ENCODE data around the gene FKBP2. TPM values are rescaled to one million over a fixed set of nuclear protein-coding genes. Genes with fewer than 3 reads are reported as not detected.

FKBP2 gene
- polyA plus RNA-seq, 3 donors from 2014 or later = 110 to 142 (median 130) TPM

DNA sequence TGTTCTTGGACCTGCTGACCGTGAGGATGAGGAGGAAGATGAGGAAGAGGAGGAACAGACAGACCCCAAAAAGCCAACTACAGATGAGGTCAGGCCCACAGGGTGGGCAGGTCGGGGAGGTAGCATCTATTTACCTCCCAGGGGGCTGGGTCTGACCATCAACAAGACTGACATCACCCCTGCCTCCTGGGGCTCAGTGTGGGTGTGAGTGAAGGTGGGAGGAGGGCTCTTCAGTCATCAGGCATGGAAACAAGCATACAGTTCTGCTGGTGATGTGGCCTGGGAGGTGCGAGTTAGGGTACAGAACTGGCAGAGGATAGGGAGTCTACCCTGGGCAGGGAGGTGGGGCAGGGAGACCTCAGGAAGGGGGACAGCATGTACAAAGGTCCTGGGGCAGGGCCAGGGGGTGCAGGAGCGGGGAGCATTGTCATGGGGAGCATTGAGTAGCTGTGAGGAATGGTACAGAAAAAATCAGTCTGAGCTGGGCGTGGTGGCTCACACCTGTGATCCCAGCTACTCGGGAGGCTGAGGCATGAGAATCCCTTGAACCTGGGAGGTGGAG, 19.3 kb downstream of the FKBP2 start:
- Mint-ChIP-seq H3K27ac (peak overlapping the region in 2 of 6 donors; percentile 24 to 29), H3K4me1 (peaks cover 0 to 4% of the 10 kb centered on the region in 2 donors), H3K4me3 (no peak overlapping the region), H3K27me3 (ENCODE audit: low read depth in 3 of 3) (peaks cover 0 to 5% (median 4%) of the 10 kb centered on the region in 3 donors), H3K36me3 (peaks cover 0 to 9% (median 4%) of the 10 kb centered on the region in 3 donors), H3K9me3 (no peaks in the 10 kb centered on the region)
- DNase-seq = no peak

DNA sequence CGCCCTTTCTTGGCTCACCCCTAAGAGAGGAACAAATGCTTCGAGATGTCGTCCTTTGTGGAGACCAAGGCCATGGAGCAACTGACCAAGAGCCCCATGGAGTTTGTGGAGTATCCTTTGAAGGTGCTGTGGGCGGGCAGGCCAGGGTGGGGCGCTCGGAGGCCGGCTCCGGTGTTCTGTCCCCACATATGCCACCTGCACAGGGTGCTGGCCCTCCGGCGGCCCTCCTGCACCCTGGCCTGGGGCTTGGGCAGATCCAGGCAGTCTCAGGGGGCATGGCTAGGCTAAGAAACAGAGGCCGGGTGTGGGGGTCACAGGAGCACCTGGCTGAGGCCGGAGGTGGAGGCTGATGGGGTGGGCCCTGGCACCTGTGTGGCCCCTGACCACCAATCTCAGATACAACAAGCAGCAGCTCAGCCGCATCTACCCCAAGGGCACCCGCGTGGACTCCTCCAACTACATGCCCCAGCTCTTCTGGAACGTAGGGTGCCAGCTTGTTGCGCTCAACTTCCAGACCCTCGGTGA, 20.7 kb downstream of the FKBP2 start:
- DNase-seq = no peak
- no peak overlapping the region for H3K27ac Mint-ChIP-seq
- H3K4me3 Mint-ChIP-seq = no peak overlapping the region
- H3K9me3 Mint-ChIP-seq = no peaks in the 10 kb centered on the region
- H3K4me1 Mint-ChIP-seq = peaks cover 0 to 4% of the 10 kb centered on the region in 2 donors
- H3K27me3 Mint-ChIP-seq (ENCODE audit: low read depth in 3 of 3) = peaks cover 0 to 5% (median 5%) of the 10 kb centered on the region in 3 donors
- H3K36me3 Mint-ChIP-seq = peaks cover 0 to 9% (median 4%) of the 10 kb centered on the region in 3 donors

DNA sequence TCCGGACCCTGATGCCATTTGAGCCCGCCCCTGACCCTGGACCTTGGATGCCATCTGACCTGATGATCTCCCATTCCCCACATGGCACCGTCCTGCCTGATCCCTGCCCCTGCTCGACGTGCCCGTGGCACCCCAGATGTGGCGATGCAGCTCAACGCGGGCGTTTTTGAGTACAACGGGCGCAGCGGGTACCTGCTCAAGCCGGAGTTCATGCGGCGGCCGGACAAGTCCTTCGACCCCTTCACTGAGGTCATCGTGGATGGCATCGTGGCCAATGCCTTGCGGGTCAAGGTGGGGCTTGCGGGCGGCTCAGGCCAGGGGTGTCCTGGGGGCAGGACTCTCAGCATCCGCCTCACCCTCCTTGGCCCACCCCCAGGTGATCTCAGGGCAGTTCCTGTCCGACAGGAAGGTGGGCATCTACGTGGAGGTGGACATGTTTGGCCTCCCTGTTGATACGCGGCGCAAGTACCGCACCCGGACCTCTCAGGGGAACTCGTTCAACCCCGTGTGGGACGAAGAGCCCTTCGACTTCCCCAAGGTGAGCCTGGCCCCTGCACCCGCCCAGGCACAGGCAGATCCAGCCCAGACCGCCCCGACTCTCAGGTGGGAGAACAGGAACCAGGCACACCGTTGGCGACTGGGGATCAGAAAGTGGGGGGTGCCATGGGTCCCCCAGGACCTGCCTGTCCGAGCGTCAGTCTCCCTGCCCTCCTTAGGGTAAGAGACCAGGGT, 21.5 kb downstream of the FKBP2 start:
- peaks cover 0 to 5% (median 5%) of the 10 kb centered on the region in 3 donors for H3K27me3 Mint-ChIP-seq (ENCODE audit: low read depth in 3 of 3)
- peaks cover 0 to 9% (median 4%) of the 10 kb centered on the region in 3 donors for H3K36me3 Mint-ChIP-seq
- H3K9me3 Mint-ChIP-seq = no peaks in the 10 kb centered on the region
- no peak overlapping the region for H3K4me3 Mint-ChIP-seq
- peaks cover under 1 to 4% of the 10 kb centered on the region in 2 donors for H3K4me1 Mint-ChIP-seq
- DNase-seq = no peak
- H3K27ac Mint-ChIP-seq = peak overlapping the region in 1 of 6 donors; percentile 55

DNA sequence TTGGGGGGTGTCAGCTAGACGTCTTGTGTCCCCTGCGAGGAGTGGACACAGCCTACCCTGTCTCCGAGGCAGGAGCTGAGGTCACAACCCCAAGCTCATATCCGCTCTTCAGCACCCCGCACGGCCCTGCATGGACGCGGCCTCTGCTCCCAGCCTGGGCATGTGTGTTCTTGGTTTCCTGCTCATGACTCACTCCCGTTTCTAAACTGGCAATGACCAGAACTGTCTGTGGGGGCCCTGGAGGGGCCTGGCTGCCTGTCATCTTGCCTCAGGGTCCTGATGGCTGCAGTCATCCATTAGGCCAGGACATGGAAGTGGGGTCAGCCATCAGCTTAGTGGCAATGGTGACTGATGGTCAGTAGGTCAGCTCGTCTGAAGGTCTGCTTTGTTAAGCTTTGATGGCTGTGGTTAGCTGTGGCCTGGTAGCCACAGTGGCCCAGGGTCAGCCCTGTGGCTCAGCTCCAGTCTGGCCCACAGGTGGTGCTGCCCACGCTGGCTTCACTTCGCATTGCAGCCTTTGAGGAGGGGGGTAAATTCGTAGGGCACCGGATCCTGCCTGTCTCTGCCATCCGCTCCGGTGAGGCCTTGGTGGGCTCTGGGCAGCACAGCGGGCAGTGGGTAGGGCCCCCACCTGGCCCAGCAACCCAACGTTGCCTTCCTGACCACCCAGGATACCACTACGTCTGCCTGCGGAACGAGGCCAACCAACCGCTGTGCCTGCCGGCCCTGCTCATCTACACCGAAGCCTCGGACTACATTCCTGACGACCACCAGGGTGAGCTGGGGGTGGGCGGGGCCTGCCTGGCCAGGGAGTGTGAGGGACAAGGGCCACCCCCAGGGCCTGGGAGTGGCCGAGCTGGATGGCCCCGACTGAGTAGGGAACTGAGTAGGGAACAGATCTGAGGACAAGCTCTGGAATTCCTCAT, 22.4 kb downstream of the FKBP2 start:
- H3K36me3 Mint-ChIP-seq = peaks cover 0 to 9% (median 4%) of the 10 kb centered on the region in 3 donors
- H3K27ac Mint-ChIP-seq = no peak overlapping the region
- no peaks in the 10 kb centered on the region for H3K9me3 Mint-ChIP-seq
- peaks cover 9 to 12% of the 10 kb centered on the region in 2 donors for H3K4me1 Mint-ChIP-seq
- H3K27me3 Mint-ChIP-seq (ENCODE audit: low read depth in 3 of 3) = peaks cover 0 to 7% (median 5%) of the 10 kb centered on the region in 3 donors
- no peak for DNase-seq
- no peak overlapping the region for H3K4me3 Mint-ChIP-seq

GRCh38 chr11:64263947-64264317, 23.0 kb downstream of the FKBP2 start:
- H3K27ac Mint-ChIP-seq = no peak overlapping the region
- H3K4me3 Mint-ChIP-seq = no peak overlapping the region
- peaks cover 16 to 18% of the 10 kb centered on the region in 2 donors for H3K4me1 Mint-ChIP-seq

DNA sequence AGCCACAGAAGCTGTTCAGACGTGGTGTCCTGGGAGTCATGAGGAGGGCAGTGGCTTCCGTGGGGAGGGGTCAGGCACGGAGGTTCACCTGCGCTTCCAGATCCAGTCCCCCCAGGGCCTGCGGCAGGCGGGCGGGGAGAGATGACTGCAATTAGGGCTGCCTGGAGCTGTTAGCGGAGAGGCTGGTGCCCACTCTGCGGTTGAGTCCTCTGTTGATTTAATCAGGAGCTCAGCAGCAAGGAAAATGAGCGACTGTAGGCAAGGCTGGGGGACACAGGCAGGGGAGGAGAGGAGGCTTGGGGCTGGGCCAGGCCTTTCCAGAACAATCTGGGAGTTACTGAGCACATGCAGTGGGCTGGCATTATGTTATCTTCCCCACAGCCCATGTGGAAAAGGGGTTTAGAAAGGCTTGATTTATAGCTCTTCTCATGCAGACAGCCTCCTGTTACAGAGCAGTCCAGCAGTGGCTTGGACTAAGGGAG, 23.5 kb downstream of the FKBP2 start:
- no peak overlapping the region for H3K4me3 Mint-ChIP-seq
- peak overlapping the region in 1 of 6 donors; percentile 7 for H3K27ac Mint-ChIP-seq

More at GRCh38 chr11:64263947-64264317, 23.0 kb downstream of the FKBP2 start:
- H3K9me3 Mint-ChIP-seq = no peaks in the 10 kb centered on the region
- H3K27me3 Mint-ChIP-seq (ENCODE audit: low read depth in 3 of 3) = peaks cover 0 to 10% (median 5%) of the 10 kb centered on the region in 3 donors
- H3K36me3 Mint-ChIP-seq = peaks cover 0 to 9% (median 4%) of the 10 kb centered on the region in 3 donors
- no peak for DNase-seq

GRCh38 chr11:64265176-64266160, 24.6 kb downstream of the FKBP2 start:
- DNase-seq = no peak
- H3K4me3 Mint-ChIP-seq = no peak overlapping the region
- peaks cover 23 to 25% of the 10 kb centered on the region in 2 donors for H3K4me1 Mint-ChIP-seq
- peaks cover 10 to 19% (median 10%) of the 10 kb centered on the region in 3 donors for H3K27me3 Mint-ChIP-seq (ENCODE audit: low read depth in 3 of 3)
- no peak overlapping the region for H3K27ac Mint-ChIP-seq
- peaks cover 0 to 3% (median 0%) of the 10 kb centered on the region in 3 donors for H3K36me3 Mint-ChIP-seq
- H3K9me3 Mint-ChIP-seq = no peaks in the 10 kb centered on the region

More for the DNA sequence above, 23.5 kb downstream of the FKBP2 start:
- Mint-ChIP-seq H3K4me1 (peaks cover 19% of the 10 kb centered on the region in 2 donors), H3K27me3 (ENCODE audit: low read depth in 3 of 3) (peaks cover 0 to 10% (median 2%) of the 10 kb centered on the region in 3 donors), H3K36me3 (peaks cover 0 to 7% (median 3%) of the 10 kb centered on the region in 3 donors), H3K9me3 (no peaks in the 10 kb centered on the region)
- DNase-seq = no peak

DNA sequence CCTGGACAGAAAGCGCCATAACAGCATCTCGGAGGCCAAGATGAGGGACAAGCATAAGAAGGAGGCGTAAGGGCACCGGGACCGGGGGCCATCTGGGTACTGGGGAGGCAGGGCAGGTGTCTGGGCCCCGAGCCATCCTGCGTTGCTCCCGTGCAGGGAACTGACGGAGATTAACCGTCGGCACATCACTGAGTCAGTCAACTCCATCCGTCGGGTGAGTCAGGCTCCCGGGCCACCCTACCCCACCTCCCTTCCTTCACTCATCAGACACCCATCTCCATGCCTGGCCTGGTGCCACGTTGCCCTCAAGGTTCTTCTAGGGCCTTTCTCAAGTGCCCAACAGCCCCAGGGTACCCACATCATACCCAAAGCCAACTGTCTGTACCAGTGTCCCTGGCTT, 25.4 kb downstream of the FKBP2 start:
- H3K36me3 Mint-ChIP-seq = peaks cover 0 to 3% (median 0%) of the 10 kb centered on the region in 3 donors
- DNase-seq = no peak
- peak overlapping the region in 2 of 6 donors; percentile 13 to 73 for H3K27ac Mint-ChIP-seq
- no peaks in the 10 kb centered on the region for H3K9me3 Mint-ChIP-seq
- H3K4me3 Mint-ChIP-seq = peak overlapping the region in 1 of 5 donors; percentile 12
- peaks cover 26 to 29% of the 10 kb centered on the region in 2 donors for H3K4me1 Mint-ChIP-seq
- H3K27me3 Mint-ChIP-seq (ENCODE audit: low read depth in 3 of 3) = peaks cover 17 to 28% (median 19%) of the 10 kb centered on the region in 3 donors

DNA sequence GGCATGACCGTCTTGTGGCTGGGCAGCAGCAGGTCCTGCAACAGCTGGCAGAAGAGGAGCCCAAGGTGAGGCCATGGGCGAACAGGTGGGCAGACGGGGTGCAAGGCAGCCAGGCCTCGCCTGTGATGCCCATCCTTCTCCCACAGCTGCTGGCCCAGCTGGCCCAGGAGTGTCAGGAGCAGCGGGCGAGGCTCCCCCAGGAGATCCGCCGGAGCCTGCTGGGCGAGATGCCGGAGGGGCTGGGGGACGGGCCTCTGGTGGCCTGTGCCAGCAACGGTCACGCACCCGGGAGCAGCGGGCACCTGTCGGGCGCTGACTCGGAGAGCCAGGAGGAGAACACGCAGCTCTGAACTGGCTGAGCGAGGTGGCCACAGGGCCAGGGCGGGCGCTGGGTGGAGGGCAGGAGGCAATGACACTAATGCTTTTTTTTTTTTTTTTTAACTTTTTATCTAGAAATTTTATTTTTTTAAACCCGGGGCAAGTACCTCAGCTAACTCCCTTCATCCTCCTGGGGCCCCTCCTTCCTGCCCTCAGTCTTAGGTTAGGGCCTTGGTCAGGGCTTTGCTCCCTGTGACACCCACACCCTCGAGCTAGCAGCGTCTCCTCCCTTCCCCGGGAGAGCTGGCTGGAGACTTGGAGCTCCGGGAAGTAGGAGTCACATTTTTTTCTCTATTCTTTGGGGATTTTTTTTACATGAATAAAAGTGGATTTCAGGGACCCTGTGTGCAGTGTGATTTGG, 26.5 kb downstream of the FKBP2 start:
- no peak for DNase-seq
- Mint-ChIP-seq H3K4me1 (peaks cover 33 to 35% of the 10 kb centered on the region in 2 donors), H3K36me3 (peaks cover 0 to 3% (median 0%) of the 10 kb centered on the region in 3 donors), H3K4me3 (peak overlapping the region; percentile 29 to 96 (median 91)), H3K9me3 (no peaks in the 10 kb centered on the region), H3K27ac (peak overlapping the region; percentile 91 to 100 (median 98)), H3K27me3 (ENCODE audit: low read depth in 3 of 3) (peaks cover 18 to 32% (median 20%) of the 10 kb centered on the region in 3 donors)

GRCh38 chr11:64268025-64268892, 27.4 kb downstream of the FKBP2 start:
- Mint-ChIP-seq H3K9me3 (no peaks in the 10 kb centered on the region), H3K4me3 (peak overlapping the region; percentile 91 to 99 (median 93)), H3K4me1 (peaks cover 33 to 35% of the 10 kb centered on the region in 2 donors), H3K27ac (peak overlapping the region; percentile 91 to 100 (median 98)), H3K36me3 (no peaks in the 10 kb centered on the region), H3K27me3 (ENCODE audit: low read depth in 3 of 3) (peaks cover 18 to 32% (median 20%) of the 10 kb centered on the region in 3 donors)
- DNase-seq = peak in 2 of 3 donors; percentile 30 to 37
